NK-92 (cell line): ENCODE measurements around the gene D2HGDH.
"Not testable (repeated sequence)": the region's sequence is repeated elsewhere in the genome, so short reads cannot be mapped to it uniquely, and the experiment has no call there.

Experiments used
- DNase-seq: peaks from one replicate; lab custom pipeline; 2025; ENCODE audit not compliant: unreplicated experiment; lab: John Stamatoyannopoulos, UW

D2HGDH gene

GRCh38 chr2:241791385-241791784 lies 57.0 kb downstream of the D2HGDH start:
- not testable (repeated sequence) for DNase-seq

GRCh38 chr2:241793385-241793784 lies 59.0 kb downstream of the D2HGDH start:
- DNase-seq: no peak

DNA sequence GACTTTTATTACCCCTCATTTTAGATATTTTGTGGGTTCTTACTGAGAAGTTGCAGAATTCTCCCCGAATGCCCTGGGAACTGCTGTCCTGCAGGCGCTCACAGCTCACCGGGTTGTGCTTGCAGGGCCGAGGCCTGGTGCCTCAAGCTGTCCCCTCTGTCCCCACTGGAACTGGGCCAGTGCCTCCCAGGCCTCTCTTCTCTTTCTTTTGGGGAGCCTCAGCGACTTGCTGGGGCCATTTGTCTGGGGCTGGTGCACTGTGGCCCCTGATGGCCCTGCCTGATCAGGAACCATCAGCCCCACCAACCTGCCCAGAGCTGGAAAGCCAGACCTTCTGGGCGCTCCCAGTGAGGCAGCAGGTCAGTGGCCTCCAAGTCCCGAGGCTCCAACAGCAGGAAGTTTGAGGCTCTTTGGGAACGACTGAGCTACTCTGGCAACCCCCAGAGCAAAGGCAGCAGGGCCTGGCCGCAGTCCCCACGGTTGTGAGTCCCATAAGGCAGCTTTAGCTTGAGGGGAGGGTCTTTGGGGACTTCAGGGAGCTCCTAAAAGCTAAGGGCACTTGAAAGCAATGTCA lies 59.9 kb downstream of the D2HGDH start:
- no peak for DNase-seq

DNA sequence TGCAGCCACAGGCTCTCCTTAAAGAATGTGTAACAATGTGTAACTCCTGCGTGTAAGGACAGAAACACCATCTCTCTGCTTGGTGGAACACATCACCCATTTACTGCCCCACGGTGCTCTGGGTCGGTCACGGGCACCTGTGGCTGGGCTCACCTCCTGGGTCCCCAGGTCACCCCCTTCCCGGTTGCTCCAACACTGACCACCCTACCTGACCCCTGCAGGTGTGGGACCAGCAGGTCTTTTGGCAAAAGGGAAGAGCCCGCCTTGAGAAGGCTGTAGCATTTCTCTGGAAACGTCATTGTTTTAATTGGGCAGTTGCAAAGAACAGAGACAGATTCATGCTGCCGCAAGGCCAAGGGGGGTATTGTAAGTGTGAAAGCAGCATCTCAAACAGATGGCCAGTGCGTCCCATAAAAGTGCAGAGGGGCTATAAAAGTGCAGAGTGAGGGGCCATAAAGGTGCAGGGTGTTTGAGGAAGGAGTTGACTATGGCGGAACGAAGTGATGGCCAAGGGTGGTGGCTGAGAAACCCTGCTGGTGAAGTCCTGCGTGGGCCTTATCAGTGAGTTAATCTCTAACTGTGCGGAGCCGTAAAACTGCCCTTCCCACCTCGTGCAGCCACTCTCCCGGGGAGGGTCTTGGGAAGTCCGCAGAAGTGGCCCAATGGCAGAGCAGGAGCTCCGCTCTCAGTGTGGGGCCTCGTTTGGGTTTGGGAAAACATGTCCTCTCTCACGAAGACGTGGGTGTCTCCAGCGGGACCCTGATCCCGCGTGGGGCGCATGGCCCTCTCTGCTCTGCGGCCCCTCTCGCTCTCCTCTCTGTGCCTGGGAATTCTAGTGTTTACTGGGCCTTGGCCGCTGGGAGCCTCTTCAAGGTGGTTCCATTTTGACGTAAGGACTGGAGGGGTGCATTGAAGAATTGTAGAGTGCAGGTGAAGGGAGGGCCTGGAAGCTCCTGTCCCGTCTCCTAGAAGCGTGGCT lies 60.9 kb downstream of the D2HGDH start:
- DNase-seq: no peak

- no peak for DNase-seq
Measured at GRCh38 chr2:241796209-241796608, 61.8 kb downstream of the D2HGDH start.

DNA sequence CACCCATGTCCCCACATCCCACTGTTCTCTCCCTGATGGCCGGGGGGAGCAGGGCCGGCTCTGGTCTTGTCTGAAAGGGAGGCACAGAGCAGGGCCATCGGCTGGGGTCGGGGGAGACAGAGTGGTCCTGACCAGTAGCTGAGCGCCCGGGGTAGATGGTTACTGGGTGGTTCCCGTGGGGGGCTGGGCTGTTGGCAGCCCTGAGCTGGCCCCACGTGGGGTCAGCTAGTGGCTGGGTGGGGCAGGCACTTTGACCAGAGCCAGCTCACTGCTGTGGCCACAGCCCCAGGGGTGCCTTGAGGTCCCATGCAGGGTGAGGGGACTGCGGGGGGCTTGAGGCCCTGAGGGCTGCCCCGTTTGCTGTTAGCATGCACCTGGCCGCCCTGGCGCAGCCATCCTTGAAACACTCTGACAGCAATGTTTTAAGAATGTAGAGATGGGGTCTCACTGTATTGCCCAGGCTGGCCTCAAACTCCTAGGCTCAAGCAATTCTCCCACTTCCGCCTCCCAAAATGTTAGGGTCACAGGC lies 62.2 kb downstream of the D2HGDH start:
- DNase-seq: no peak

GRCh38 chr2:241797441-241798080 lies 63.1 kb downstream of the D2HGDH start:
- no peak for DNase-seq

- DNase-seq: no peak
Measured at GRCh38 chr2:241798081-241798630, 63.7 kb downstream of the D2HGDH start.

DNA sequence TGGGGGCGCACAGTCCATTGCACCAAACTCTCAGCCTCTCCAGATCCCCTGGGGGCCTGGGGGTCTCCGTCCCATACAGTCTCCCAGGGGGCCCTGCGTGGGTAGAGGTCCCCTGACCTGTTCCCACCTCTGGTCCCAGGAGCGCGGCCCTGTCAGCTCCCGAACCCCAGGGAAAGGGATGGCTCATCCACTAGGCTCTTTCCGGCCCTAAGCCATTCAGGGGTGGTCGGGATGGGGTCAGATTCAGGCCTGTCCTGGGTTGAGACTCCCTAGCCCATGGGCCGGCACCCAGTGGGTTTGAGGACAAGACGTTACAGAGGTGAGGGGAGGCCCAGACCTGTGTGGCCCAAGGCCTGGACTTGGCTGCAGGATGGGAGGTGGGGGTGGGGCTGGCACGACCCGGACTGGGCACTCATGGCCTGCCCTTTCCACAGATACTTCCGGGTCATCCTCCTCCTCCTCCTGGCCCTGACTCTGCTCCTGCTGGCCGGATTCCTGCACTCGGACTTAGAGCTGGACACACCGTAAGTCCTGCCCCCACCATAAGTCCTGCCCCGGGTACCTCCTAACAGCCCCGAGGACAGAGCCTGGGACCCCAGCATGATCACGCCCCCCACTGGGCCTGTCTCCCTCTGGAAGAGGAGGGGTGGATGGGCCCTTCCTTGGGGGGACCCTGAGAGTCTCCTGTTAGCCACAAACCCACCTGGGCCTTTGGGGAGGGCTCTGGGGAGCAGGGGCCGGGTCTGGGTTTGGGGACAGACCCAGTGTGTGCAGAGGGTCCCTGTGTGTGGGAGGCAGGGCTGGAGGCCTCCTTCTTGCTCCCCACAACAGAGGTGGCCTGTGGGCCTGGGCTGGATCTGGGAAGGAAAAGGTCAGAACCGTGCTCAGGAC lies 64.4 kb downstream of the D2HGDH start:
- no peak for DNase-seq

DNA sequence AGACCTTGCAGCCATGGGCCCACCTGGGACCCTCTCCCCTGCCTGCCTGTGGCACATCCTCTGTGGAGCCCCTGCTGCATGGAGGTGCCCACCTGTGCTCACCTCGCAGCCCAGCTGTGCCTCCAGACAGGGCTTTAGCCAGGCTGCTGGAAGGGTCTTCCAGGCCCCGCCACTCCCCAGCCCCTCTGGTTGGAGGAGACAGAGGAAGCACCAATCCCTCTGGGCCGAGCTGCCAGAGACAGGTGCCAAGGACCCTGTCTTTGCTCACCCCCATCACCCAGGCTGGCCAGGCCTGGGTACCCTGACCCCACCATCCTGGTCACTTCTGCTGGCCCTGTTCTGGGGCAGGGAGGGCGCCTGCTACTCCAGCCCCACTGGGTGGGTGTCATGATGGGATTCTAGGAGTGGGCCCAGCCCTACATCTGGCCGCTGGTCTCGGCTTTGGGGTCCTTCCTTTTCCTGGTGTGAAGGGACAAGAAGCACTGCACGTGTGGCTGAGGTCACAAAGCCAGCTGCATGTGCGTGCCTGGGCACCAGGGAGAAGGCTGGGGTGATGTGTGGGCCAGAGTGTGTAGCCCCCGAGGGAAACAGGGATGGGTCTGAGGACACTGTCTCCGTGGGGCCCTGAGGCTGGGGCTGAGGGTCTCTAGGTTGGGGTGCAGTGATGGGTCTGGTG lies 65.2 kb downstream of the D2HGDH start:
- DNase-seq: no peak

- DNase-seq: not testable (repeated sequence)
Measured at GRCh38 chr2:241800198-241800903, 65.9 kb downstream of the D2HGDH start.

- DNase-seq: no peak
Measured at GRCh38 chr2:241801611-241802420, 67.4 kb downstream of the D2HGDH start.

DNA sequence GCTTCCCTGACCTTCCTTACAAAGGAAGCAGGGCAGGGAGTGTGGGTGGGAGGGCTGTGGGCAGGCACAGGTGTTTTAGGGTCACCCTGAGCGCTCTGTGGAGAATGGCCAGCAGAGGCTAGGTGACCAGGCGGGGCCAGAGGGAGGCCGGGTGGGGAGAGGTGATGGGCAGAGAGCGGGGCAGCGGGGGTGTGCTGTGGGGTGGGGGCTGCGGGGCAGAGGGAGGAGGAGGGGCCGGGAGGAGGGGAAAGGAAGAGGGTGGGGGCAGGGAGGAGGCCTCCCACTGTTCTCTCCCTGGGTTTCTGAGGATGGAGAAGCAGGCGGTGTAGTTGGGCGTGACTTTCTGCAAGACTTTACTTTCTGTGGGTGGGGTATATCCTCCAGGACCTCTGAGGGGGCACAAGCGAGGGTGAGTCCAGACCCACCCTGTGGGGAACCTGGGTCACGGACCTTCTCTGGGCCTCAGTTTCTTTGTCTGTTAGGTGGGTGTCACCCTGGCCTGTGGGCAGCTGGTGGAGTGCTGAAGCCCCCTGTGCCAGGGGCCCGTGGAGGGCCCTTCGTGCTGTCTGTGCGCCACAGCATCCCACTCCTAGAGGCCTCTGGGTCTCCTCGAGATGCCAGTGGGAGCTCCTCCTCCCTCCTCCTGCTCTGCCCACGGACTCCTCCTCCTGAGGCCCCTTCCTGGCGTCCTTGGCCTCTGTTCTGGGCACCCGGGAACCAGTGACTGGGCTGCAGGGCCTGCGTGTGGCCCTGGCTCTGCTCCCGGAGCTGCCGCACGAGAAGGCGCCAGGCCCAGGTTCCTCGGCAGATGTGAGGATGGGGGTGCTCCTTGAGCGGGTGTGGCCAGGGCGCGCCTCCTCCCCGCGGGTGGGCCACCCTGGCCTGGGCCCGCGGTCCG lies 68.2 kb downstream of the D2HGDH start:
- no peak for DNase-seq

GRCh38 chr2:241803387-241804325 lies 69.2 kb downstream of the D2HGDH start:
- DNase-seq: no peak

GRCh38 chr2:241804326-241805229 lies 70.1 kb downstream of the D2HGDH start:
- no peak for DNase-seq
